Activated CD4-positive, alpha-beta T cell treated with anti-CD3 and anti-CD28 coated beads, Interleukin-2, amount 10 ng/mL, durations not matched to agents 24 days and 14 days (primary cell): ENCODE results near the gene ABCA10. TPM values are rescaled to one million over a fixed set of nuclear protein-coding genes. Genes with fewer than 3 reads are reported as not detected.
"Not testable (repeated sequence)": the region's sequence is repeated elsewhere in the genome, so short reads cannot be mapped to it uniquely, and the experiment has no call there.

ENCODE experiments used
- DNase-seq: peaks from one replicate; pipeline ENCODE4 v3.0.0; 2022
- H3K27ac Mint-ChIP-seq: one replicate; pipeline ENCODE4 v1.8.0; 2022; ENCODE audit warnings: mild to moderate bottlenecking, mixed read lengths
- H3K27me3 Mint-ChIP-seq: one replicate; pipeline ENCODE4 v1.8.0; 2022; ENCODE audit warnings: mixed read lengths
- H3K36me3 Mint-ChIP-seq: one replicate; pipeline ENCODE4 v1.8.0; 2022; ENCODE audit warnings: low read depth, mild to moderate bottlenecking, mixed read lengths
- H3K4me1 Mint-ChIP-seq: one replicate; pipeline ENCODE4 v1.8.0; 2021; ENCODE audit warnings: mixed read lengths
- H3K4me3 Mint-ChIP-seq: one replicate; pipeline ENCODE4 v1.8.0; 2022; ENCODE audit warnings: mild to moderate bottlenecking, moderate library complexity, mixed read lengths
- H3K9me3 Mint-ChIP-seq: one replicate; pipeline ENCODE4 v1.8.0; 2021; ENCODE audit warnings: mixed read lengths
- intact Hi-C: fragments of 100-400 bp; cut with micrococcal nuclease; formaldehyde crosslinking; loops from one replicate; pipeline ENCODE4 v1.15.1; 2023
- total RNA-seq: library from RNA; stranded (reverse); gene quantifications from 2 replicates; pipeline ENCODE4 v1.2.3, GENCODE V29; 2022

The ABCA10 gene
- total RNA-seq, 1 donor from 2014 or later, result 0.37 TPM

DNA sequence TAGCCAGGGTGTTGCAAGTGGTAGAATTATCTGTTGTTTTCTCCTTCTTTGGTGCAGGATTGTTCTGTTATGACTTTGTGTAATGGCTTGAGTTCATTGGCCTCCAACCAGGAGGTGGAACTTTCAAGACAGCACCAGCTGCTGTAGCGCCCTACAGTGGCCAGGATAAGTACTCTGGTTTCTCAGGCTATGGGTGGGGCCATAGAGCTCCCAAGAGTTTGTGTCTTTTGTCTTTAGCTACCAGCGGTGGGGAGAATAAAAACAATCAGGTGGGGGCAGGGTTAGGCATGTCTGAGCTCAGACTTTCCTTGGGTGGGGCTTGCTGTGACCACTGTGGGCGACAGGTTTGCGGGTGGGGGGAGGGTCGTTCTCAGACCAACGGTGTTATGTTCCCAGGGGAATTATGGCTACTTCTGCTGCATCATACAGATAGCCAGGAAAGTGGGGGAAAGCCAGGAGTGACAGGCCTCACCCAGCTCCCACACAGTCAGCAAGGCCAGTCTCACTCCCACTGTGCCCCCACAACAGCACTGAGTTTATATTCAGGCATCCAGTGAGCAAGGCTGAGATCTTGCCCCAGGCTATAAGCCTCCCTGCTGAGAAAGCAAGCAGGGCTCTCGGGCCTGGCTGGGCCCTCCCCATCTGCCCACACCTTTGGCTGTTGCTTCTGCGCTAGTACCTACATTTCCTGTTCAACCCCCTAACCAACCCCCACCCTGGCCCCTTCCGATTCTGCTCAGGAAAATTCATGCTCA, 15.4 kb downstream of the ABCA10 start:
- intact Hi-C loops, result no loop called here
- H3K4me1 Mint-ChIP-seq, result no peaks in the 10 kb centered on the region

DNA sequence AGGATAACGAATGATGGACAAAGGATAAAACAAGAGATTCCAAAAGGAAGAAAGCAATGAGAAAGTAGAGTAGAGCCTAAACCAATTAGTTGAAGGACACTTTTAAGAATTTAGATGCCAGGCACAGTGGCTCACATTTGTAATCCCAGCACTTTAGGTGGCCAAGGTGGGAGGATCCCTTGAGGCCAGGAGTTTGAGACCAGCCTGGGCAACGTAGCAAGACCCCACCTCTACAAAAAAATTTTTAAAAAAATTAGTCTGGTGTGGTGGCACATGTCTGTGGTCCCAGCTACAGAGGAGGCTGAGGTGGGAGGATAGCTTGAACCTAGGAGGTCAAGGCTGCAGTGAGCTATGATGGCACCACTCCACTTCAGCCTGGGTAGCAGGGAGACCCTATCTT, 20.0 kb downstream of the ABCA10 start:
- Mint-ChIP-seq H3K4me3 (no peak overlapping the region), H3K27me3 (peaks cover 4% of the 10 kb centered on the region), H3K36me3 (no peaks in the 10 kb centered on the region), H3K27ac (no peak overlapping the region), H3K4me1 (no peaks in the 10 kb centered on the region), H3K9me3 (no peaks in the 10 kb centered on the region)
- intact Hi-C loops, result no loop called here
- no peak for DNase-seq

More for the DNA sequence above, 15.4 kb downstream of the ABCA10 start:
- Mint-ChIP-seq H3K36me3 (no peaks in the 10 kb centered on the region), H3K27ac (no peak overlapping the region), H3K4me3 (no peak overlapping the region), H3K9me3 (no peaks in the 10 kb centered on the region), H3K27me3 (no peaks in the 10 kb centered on the region)
- DNase-seq, result no peak

DNA sequence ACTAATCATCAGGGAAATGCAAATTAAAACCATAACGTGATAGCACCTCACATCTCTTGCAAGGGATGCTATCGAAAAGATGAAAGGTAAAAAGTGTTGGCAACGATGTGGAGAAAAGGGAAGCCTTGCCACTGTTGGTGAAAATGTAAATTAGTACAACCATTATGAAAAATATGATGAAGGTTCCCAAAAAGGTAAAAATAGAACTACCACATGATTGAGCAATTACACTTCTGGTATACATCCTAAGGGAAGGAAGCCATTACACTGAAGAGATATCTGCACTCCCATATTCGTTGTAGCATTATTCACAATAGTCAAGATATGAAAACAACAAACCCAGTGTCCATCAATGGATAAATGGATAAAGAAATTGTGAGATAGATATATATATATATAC, 21.5 kb downstream of the ABCA10 start:
- intact Hi-C loops, result no loop called here

DNA sequence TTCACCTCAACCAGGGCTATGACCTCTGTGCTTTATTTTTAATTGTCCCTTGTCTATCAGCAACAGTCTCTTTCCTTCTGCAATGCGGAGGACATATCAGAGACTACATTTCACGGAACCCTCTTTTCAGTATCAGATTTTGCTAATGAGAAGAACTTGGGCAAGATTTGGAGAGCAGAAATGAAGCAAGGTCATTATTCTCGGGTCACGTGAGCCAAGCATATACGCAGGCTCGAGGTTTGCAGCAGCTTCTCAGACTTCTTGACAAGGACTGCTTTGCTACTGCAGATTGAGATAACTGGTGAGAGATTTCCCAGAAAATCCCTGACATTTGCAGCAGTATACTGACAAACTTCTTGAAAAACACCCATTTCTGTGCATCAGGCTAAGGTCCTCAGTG, 30.4 kb downstream of the ABCA10 start:
- Mint-ChIP-seq H3K27ac (no peak overlapping the region), H3K36me3 (no peaks in the 10 kb centered on the region), H3K9me3 (no peaks in the 10 kb centered on the region), H3K4me1 (no peaks in the 10 kb centered on the region), H3K4me3 (no peak overlapping the region), H3K27me3 (no peaks in the 10 kb centered on the region)
- DNase-seq, result no peak
- intact Hi-C loops, result no loop called here

More for the DNA sequence above, 21.5 kb downstream of the ABCA10 start:
- Mint-ChIP-seq H3K27me3 (peaks cover 6% of the 10 kb centered on the region), H3K27ac (no peak overlapping the region), H3K36me3 (no peaks in the 10 kb centered on the region), H3K4me1 (no peaks in the 10 kb centered on the region), H3K4me3 (no peak overlapping the region), H3K9me3 (no peaks in the 10 kb centered on the region)
- DNase-seq, result no peak

DNA sequence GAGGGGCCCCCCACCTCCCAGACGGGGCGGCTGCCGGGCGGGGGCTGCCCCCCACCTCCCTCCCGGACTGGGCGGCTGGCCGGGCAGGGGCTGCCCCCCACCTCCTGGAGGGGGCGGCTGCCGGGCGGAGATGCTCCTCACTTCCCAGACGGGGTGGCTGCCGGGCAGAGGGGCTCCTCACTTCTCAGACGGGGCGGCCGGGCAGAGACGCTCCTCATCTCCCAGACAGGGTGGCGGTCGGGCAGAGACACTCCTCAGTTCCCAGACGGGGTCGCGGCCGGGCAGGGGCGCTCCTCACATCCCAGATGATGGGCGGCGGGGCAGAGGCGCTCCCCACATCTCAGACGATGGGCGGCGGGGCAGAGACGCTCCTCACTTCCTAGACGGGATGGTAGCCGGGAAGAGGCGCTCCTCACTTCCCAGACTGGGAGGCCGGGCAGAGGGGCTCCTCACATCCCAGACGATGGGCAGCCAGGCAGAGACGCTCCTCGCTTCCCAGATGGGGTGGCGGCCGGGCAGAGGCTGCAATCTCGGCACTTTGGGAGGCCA, 32.4 kb downstream of the ABCA10 start:
- H3K9me3 Mint-ChIP-seq, H3K27ac Mint-ChIP-seq, H3K27me3 Mint-ChIP-seq, H3K4me3 Mint-ChIP-seq, H3K4me1 Mint-ChIP-seq, DNase-seq, intact Hi-C loops, H3K36me3 Mint-ChIP-seq: not testable (repeated sequence)

DNA sequence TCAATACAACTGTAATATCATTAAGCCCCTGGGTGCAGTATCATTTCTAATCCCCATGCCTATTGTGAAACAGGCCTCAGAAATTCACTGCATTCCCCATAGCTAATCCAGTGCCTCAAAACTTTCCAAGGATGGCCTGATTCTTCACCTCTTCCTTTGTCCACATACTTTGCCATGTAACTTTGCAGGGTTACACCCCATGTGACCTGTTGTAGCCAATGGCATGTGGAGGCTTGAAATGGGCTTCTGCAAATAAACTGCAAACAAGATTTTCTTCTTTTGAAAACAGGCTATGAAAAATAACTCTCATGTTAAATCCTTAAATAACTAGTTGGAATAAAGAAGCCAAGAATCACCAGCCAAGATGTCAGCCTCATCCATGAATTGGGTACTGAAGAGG, 35.9 kb downstream of the ABCA10 start:
- no peaks in the 10 kb centered on the region for H3K9me3 Mint-ChIP-seq
- intact Hi-C loops, result no loop called here
- no peak overlapping the region for H3K27ac Mint-ChIP-seq
- no peaks in the 10 kb centered on the region for H3K36me3 Mint-ChIP-seq
- H3K4me1 Mint-ChIP-seq, result no peaks in the 10 kb centered on the region
- no peak overlapping the region for H3K4me3 Mint-ChIP-seq
- H3K27me3 Mint-ChIP-seq, result no peaks in the 10 kb centered on the region
- no peak for DNase-seq

DNA sequence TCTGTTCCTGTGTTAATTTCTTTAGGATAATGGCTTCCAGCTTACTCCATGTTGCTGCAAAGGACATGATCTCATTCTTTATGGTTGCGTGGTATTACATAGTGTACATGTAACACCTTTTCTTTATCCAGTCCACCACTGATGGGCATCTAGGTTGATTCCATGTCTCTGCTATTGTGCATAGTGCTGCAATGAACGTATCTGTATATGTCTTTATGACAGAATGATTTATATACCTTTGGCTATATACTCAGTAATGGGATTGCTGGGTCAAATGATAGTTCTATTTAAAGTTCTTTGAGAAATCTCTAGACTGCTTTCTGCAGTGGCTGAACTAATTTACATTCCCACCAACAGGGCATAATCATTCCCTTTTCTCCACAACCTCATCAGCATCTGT, 39.8 kb downstream of the ABCA10 start:
- Mint-ChIP-seq H3K27me3 (no peaks in the 10 kb centered on the region), H3K36me3 (no peaks in the 10 kb centered on the region), H3K27ac (no peak overlapping the region), H3K4me1 (no peaks in the 10 kb centered on the region), H3K9me3 (no peaks in the 10 kb centered on the region), H3K4me3 (no peak overlapping the region)
- intact Hi-C loops, result no loop called here
- no peak for DNase-seq

DNA sequence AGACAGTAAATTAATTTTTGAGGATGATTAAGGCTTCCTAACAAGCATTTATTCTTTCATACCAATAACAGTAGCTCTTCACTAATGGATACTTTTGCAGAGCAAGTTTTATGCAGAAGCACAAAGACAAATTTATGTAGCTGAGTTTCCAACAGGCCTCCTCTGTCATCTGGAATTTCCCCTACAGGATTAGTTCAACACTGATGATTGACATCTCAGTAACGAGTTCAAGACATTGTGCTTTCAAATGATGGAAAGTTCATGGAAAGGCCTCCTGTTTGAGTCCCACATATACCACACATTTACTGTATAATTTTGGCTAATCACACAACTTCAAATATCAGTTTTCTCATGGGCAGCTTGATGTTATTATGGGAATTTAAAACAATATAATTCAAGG, 40.6 kb downstream of the ABCA10 start:
- H3K4me3 Mint-ChIP-seq, result no peak overlapping the region
- H3K27me3 Mint-ChIP-seq, result no peaks in the 10 kb centered on the region
- no peaks in the 10 kb centered on the region for H3K36me3 Mint-ChIP-seq
- DNase-seq, result no peak
- no peak overlapping the region for H3K27ac Mint-ChIP-seq
- H3K4me1 Mint-ChIP-seq, result no peaks in the 10 kb centered on the region
- intact Hi-C loops, result no loop called here
- H3K9me3 Mint-ChIP-seq, result no peaks in the 10 kb centered on the region

DNA sequence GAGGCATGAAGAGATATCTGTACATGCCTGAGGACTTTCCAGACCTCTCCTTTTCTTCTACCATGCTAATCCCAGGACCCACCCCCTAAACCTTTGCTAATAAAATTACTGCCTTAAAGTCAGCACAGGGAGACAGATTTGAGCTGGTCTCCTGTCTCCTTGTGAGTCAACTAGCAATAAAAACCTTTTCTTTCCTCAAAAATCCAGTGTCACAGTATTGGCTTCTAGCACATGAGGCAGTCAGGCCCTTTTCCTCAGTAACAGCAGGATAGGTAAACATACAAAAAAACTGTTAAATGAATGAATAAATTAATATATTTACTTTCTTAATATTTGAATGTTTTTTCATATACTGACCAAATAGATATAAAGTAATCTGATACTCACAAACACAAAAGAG, 41.3 kb downstream of the ABCA10 start:
- Mint-ChIP-seq H3K4me1 (no peaks in the 10 kb centered on the region), H3K27ac (no peak overlapping the region), H3K36me3 (no peaks in the 10 kb centered on the region)

DNA sequence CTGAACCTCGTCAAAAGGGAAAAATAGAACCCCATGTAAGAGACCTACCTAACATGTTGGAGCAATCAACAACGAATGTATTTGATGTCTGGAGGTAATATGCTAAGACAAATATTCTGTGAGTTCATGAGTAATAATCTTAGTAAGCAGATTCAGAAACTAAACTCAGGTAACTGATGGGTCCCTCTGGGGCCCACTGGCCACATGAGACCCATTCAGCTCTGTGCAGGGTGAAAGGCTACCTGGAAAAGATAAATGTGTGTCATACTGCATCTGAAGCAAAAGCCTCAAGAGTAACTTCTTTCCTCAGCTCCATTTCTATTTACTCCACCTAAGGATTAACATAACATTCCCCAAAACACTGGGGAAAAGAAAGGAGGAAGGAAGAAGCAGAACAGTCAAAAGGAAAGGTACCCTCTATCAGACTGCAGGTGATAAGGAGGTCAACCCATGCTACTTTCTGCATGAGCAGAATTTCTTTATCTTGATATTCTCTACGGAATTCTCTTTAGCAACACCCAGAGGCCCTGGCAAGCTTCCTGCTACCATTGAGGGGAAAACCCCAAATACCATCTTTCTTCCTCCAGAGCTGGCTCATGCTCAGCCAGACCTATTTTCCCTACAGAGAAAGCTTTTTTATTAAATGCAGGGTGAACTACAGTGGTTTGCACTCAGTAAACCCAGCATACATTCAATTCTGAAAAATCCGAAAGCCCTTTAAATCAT, 49.2 kb downstream of the ABCA10 start:
- no peaks in the 10 kb centered on the region for H3K9me3 Mint-ChIP-seq
- H3K4me1 Mint-ChIP-seq, result no peaks in the 10 kb centered on the region
- no peaks in the 10 kb centered on the region for H3K27me3 Mint-ChIP-seq
- no peak overlapping the region for H3K4me3 Mint-ChIP-seq
- intact Hi-C loops, result no loop called here
- no peaks in the 10 kb centered on the region for H3K36me3 Mint-ChIP-seq
- DNase-seq, result no peak
- H3K27ac Mint-ChIP-seq, result no peak overlapping the region

More for the DNA sequence above, 41.3 kb downstream of the ABCA10 start:
- intact Hi-C loops, result no loop called here
- no peaks in the 10 kb centered on the region for H3K27me3 Mint-ChIP-seq
- H3K4me3 Mint-ChIP-seq, result no peak overlapping the region
- H3K9me3 Mint-ChIP-seq, result no peaks in the 10 kb centered on the region
- no peak for DNase-seq

DNA sequence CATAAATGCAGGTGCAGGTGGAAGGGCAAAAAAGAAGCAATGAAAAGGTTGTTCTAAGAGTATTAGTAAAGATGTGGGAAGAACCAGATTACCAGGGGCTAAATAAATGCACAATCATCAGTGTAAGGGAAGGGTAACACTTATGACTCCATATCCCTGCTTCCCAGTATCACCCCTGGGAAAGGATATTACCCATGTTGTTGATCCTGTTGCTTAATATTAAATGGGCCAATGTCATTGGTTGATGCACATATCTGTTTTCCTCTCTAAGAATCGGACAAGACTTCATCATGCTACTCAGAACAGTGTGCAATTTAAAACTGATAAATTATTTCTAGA, 52.2 kb downstream of the ABCA10 start:
- H3K36me3 Mint-ChIP-seq, result no peaks in the 10 kb centered on the region

DNA sequence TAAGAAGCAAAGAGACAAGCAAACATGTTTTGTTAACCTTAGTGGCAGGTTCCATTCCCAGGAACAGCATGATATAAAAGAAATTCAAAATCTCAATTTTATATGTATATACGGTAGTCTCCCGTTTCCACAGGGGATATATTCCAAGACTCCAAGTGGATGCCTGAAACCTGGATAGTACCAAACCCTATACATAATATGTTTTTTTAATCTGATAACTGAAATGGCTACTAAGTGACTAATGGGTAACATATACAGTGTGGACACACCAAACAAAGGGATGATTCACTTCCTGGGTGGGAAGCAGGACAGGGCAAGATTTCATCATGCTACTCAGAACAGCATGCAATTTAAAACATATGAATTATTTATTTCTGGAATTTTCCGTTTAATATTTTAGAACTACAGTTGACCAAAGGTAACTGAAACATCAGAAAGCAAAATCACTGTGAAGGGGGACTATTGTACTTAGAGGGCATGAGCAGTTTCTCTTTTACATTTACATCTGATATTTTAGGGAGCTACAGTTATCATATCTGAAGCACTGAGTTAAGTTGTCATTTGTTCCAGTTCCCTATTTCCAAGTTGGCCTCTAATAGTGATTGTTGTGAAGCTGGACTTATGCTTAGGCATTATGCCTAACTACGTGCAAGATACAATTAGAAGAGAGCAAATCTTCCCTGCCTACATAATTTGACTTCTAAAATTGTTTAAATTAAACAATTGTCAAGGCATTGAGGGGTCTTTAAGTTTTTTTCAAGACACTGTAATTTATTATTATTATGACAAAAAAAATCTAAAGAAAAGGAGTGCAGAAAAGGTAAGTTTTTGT, 52.8 kb downstream of the ABCA10 start:
- no peak overlapping the region for H3K4me3 Mint-ChIP-seq
- no peaks in the 10 kb centered on the region for H3K4me1 Mint-ChIP-seq
- intact Hi-C loops, result no loop called here
- DNase-seq, result no peak
- H3K9me3 Mint-ChIP-seq, result no peaks in the 10 kb centered on the region
- H3K27me3 Mint-ChIP-seq, result no peaks in the 10 kb centered on the region
- no peak overlapping the region for H3K27ac Mint-ChIP-seq
- H3K36me3 Mint-ChIP-seq, result no peaks in the 10 kb centered on the region

More for the DNA sequence above, 52.2 kb downstream of the ABCA10 start:
- H3K4me1 Mint-ChIP-seq, result no peaks in the 10 kb centered on the region
- intact Hi-C loops, result no loop called here
- H3K27me3 Mint-ChIP-seq, result no peaks in the 10 kb centered on the region
- H3K9me3 Mint-ChIP-seq, result no peaks in the 10 kb centered on the region
- no peak overlapping the region for H3K4me3 Mint-ChIP-seq
- no peak overlapping the region for H3K27ac Mint-ChIP-seq
- DNase-seq, result no peak

DNA sequence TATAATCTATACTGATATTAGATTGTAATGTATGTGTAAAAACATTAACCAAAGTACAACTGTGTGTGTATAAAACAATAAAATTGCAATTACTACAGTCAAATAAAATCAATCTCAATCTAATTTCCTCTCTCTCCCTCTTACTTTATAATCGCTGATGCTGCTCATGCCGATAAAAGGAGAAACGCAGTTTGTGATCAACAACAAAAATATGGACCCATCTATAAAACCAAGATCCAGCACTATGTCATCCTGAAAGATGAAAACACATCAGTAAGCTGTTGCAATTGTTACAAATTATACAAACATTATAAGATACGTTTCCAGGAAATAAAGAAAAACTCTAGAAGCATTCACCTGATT, 53.4 kb downstream of the ABCA10 start:
- DNase-seq, result no peak
- intact Hi-C loops, result no loop called here
- H3K4me3 Mint-ChIP-seq, result no peak overlapping the region
- no peaks in the 10 kb centered on the region for H3K27me3 Mint-ChIP-seq
- H3K36me3 Mint-ChIP-seq, result no peaks in the 10 kb centered on the region
- H3K4me1 Mint-ChIP-seq, result no peaks in the 10 kb centered on the region
- H3K27ac Mint-ChIP-seq, result no peak overlapping the region
- no peaks in the 10 kb centered on the region for H3K9me3 Mint-ChIP-seq

DNA sequence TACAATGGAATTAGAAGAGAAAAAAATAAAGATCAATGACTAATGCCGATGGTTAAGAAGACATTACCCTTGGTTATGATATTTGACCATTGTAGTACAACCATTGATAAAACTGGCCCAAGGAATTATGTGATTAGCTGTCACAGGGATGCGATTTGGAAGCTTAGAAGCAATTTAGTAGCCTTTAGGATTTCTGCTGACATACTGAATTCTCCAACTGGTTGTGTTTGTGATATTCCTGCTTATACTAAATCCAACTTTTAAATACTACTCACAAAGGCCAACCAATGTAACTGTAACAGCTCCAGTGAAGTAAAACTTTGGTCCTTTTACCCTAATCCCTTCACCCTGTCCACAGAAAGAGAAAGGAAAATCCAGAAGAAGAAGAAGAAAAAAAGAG, 55.5 kb downstream of the ABCA10 start:
- no peak for DNase-seq
- no peak overlapping the region for H3K4me3 Mint-ChIP-seq
- intact Hi-C loops, result no loop called here
- H3K27me3 Mint-ChIP-seq, result no peaks in the 10 kb centered on the region
- H3K4me1 Mint-ChIP-seq, result no peaks in the 10 kb centered on the region
- no peaks in the 10 kb centered on the region for H3K36me3 Mint-ChIP-seq
- no peak overlapping the region for H3K27ac Mint-ChIP-seq
- H3K9me3 Mint-ChIP-seq, result no peaks in the 10 kb centered on the region
